Upper lobe of left lung (tissue), 6 donors: ENCODE data around the gene EYA2. TPM values are rescaled to one million over a fixed set of nuclear protein-coding genes. Genes with fewer than 3 reads are reported as not detected.
"Not testable (repeated sequence)": the region's sequence is repeated elsewhere in the genome, so short reads cannot be mapped to it uniquely, and the experiment has no call there.

Source experiments
- ATAC-seq, 2 donors: fragments of 200-7000 bp; cut with Tn5 transposase; one replicate each; pipeline ENCODE4 v1.9.1; 2022; ENCODE audit warnings: mild to moderate bottlenecking in 2 of 2, moderate library complexity in 2 of 2; ENCODE audit not compliant: low FRiP score in 2 of 2
- DNase-seq, 2 donors: peaks; one replicate each; pipeline ENCODE4 v3.0.0-alpha.2; 2019 to 2020
- H3K27ac ChIP-seq, 4 donors: fragments of 200-600 bp; sonication (generic); one replicate each; pipeline ENCODE4 v1.5.1; 2016 to 2019
- H3K27me3 ChIP-seq, 4 donors: fragments of 200-600 bp; sonication (generic); one replicate each; pipeline ENCODE4 v1.5.1; 2017 to 2019
- H3K36me3 ChIP-seq, 4 donors: fragments of 200-600 bp; sonication (generic); one replicate each; pipeline ENCODE4 v1.5.1; 2016 to 2019
- H3K4me1 ChIP-seq, 4 donors: fragments of 200-600 bp; sonication (generic); one replicate each; pipeline ENCODE4 v1.5.1; 2018 to 2019
- H3K4me3 ChIP-seq, 4 donors: fragments of 200-600 bp; sonication (generic); one replicate each; pipeline ENCODE4 v1.5.1; 2017 to 2019; ENCODE audit warnings: mild to moderate bottlenecking in 2 of 4, moderate library complexity in 1 of 4
- H3K9me3 ChIP-seq, 4 donors: fragments of 200-600 bp; sonication (generic); one replicate each; pipeline ENCODE4 v1.5.1; 2018 to 2019
- CTCF ChIP-seq, 6 experiments: fragments of 450-650 bp in 4 of 6; fragments of 200-600 bp in 2 of 6; sonication (generic) in 2 of 6; IDR thresholded peaks; one replicate each; pipeline ENCODE4 v1.5.1; 2016 to 2019; ENCODE audit warnings: antibody characterized with exemption in 6 of 6
- EP300 ChIP-seq, 4 donors: sonication (generic); formaldehyde crosslinking; IDR thresholded peaks; one replicate each; pipeline ENCODE4 v1.5.1; 2017; ENCODE audit warnings: antibody characterized with exemption in 4 of 4, control low read depth in 2 of 4
- POLR2A ChIP-seq, 4 donors: fragments of 450-650 bp; IDR thresholded peaks; one replicate each; pipeline ENCODE4 v1.5.1; 2016 to 2017; ENCODE audit warnings: antibody characterized with exemption in 4 of 4, mild to moderate bottlenecking in 2 of 4
- POLR2AphosphoS5 ChIP-seq, 2 donors: sonication (generic); formaldehyde crosslinking; IDR thresholded peaks; one replicate each; pipeline ENCODE4 v1.5.1; 2017; ENCODE audit warnings: antibody characterized with exemption in 2 of 2
- WGBS, 2 donors: methylation state at CpG; one replicate each; pipeline ENCODE4 v1.1.5; 2017 to 2018; 5-methylcytosine and 5-hydroxymethylcytosine counted together
- total RNA-seq, 6 donors: library from RNA; depleted of rRNA in 4 of 6; stranded (reverse); fragments of >200 nt in 4 of 6; gene quantifications; one replicate each; pipeline versions ENCODE4 v1.1.0 to v1.2.1, GENCODE V29; 2016 to 2021
- donor health status: DM: no; HTN: no; CAD: no; lungs with moderate emphysema.
- donor health status: DM: no; HTN: yes; CAD: no; lungs with severe emphysema.

EYA2 gene
- total RNA-seq, 6 donors from 2014 or later = 0.66 to 9.4 (median 3.0) TPM

- Histone ChIP-seq H3K4me1 (no peaks in the 10 kb centered on the region), H3K27ac (no peak overlapping the region), H3K27me3 (no peaks in the 10 kb centered on the region), H3K36me3 (no peaks in the 10 kb centered on the region), H3K4me3 (no peak overlapping the region), H3K9me3 (no peaks in the 10 kb centered on the region)
- WGBS, 2 donors = 72 to 75% methylated on average over 4 of the region's 4 CpGs
- no peak for TF ChIP-seq POLR2A (IDR thresholded peaks at IDR 0.05)
- TF ChIP-seq EP300 (IDR thresholded peaks at IDR 0.05) = no peak
- TF ChIP-seq POLR2AphosphoS5 (IDR thresholded peaks at IDR 0.05) = no peak
- TF ChIP-seq CTCF (IDR thresholded peaks at IDR 0.05) = no peak
- ATAC-seq (no peak), DNase-seq (no peak)
These were observed 28.9 kb downstream of the EYA2 start for GRCh38 chr20:46923550-46923949.

GRCh38 chr20:46928580-46929132, 34.0 kb downstream of the EYA2 start:
- ATAC-seq (peak in 1 of 2 donors; percentile 25), DNase-seq (no peak)
- Histone ChIP-seq H3K9me3 (no peaks in the 10 kb centered on the region), H3K36me3 (no peaks in the 10 kb centered on the region), H3K4me3 (no peak overlapping the region), H3K27me3 (no peaks in the 10 kb centered on the region), H3K4me1 (no peaks in the 10 kb centered on the region), H3K27ac (no peak overlapping the region)
- TF ChIP-seq CTCF (IDR thresholded peaks at IDR 0.05) (no peak), POLR2AphosphoS5 (IDR thresholded peaks at IDR 0.05) (no peak), POLR2A (IDR thresholded peaks at IDR 0.05) (no peak), EP300 (IDR thresholded peaks at IDR 0.05) (no peak)
- 50 to 61% methylated on average over 12 of the region's 12 CpGs for WGBS, 2 donors

GRCh38 chr20:46929902-46930301, 35.3 kb downstream of the EYA2 start:
- no peak overlapping the region for H3K27ac ChIP-seq
- H3K36me3 ChIP-seq = no peaks in the 10 kb centered on the region
- no peak overlapping the region for H3K4me3 ChIP-seq
- 83 to 84% methylated on average over 1 of the region's 1 CpG for WGBS, 2 donors
- H3K27me3 ChIP-seq = no peaks in the 10 kb centered on the region
- no peak for TF ChIP-seq EP300 (IDR thresholded peaks at IDR 0.05)
- no peak for TF ChIP-seq POLR2A (IDR thresholded peaks at IDR 0.05)
- TF ChIP-seq POLR2AphosphoS5 (IDR thresholded peaks at IDR 0.05) = no peak
- no peak for TF ChIP-seq CTCF (IDR thresholded peaks at IDR 0.05)
- DNase-seq (no peak), ATAC-seq (no peak)
- H3K4me1 ChIP-seq = no peaks in the 10 kb centered on the region
- H3K9me3 ChIP-seq = no peaks in the 10 kb centered on the region

- Histone ChIP-seq H3K4me1 (no peaks in the 10 kb centered on the region), H3K27me3 (no peaks in the 10 kb centered on the region), H3K36me3 (no peaks in the 10 kb centered on the region), H3K4me3 (no peak overlapping the region), H3K27ac (no peak overlapping the region), H3K9me3 (no peaks in the 10 kb centered on the region)
- ATAC-seq = no peak
- no peak for DNase-seq
- no peak for TF ChIP-seq POLR2AphosphoS5 (IDR thresholded peaks at IDR 0.05)
- no peak for TF ChIP-seq POLR2A (IDR thresholded peaks at IDR 0.05)
- no peak for TF ChIP-seq EP300 (IDR thresholded peaks at IDR 0.05)
- no peak for TF ChIP-seq CTCF (IDR thresholded peaks at IDR 0.05)
- 44 to 50% methylated on average over 8 to 9 of the region's 9 CpGs for WGBS, 2 donors
These were observed 36.1 kb downstream of the EYA2 start for GRCh38 chr20:46930640-46931339.

- Histone ChIP-seq H3K27me3 (no peaks in the 10 kb centered on the region), H3K27ac (no peak overlapping the region), H3K9me3 (no peaks in the 10 kb centered on the region), H3K4me3 (no peak overlapping the region), H3K4me1 (no peaks in the 10 kb centered on the region), H3K36me3 (no peaks in the 10 kb centered on the region)
- DNase-seq (no peak), ATAC-seq (peak in 1 of 2 donors; percentile 81)
- TF ChIP-seq EP300 (IDR thresholded peaks at IDR 0.05) (no peak), POLR2AphosphoS5 (IDR thresholded peaks at IDR 0.05) (no peak), POLR2A (IDR thresholded peaks at IDR 0.05) (no peak), CTCF (IDR thresholded peaks at IDR 0.05) (no peak)
- 71 to 73% methylated on average over 9 to 11 of the region's 11 CpGs for WGBS, 2 donors
These were observed 37.1 kb downstream of the EYA2 start for GRCh38 chr20:46931699-46932098.

GRCh38 chr20:46932439-46932838, 37.8 kb downstream of the EYA2 start:
- not testable (repeated sequence) for H3K4me1 ChIP-seq, H3K27me3 ChIP-seq, H3K36me3 ChIP-seq, H3K4me3 ChIP-seq, DNase-seq, ATAC-seq, H3K27ac ChIP-seq, H3K9me3 ChIP-seq
- 76 to 94% methylated on average over 10 of the region's 10 CpGs for WGBS, 2 donors
